Tibial nerve (tissue), 3 donors: Measurements from ENCODE around the gene MYO15B.

Experiments
- POLR2A ChIP-seq, 2 donors: fragments of 450-650 bp; IDR thresholded peaks; one replicate each; pipeline ENCODE4 v1.6.1; 2017; ENCODE audit warnings: antibody characterized with exemption in 2 of 2, mild to moderate bottlenecking in 2 of 2, moderate library complexity in 2 of 2
- TF ChIP-seq, protein P1 (sequence below), 5 experiments: fragments of 200-600 bp in 3 of 5; fragments of 450-650 bp in 2 of 5; sonication (generic) in 3 of 5; IDR thresholded peaks; one replicate each; pipeline ENCODE4 v1.5.1; 2016 to 2019; ENCODE audit warnings: antibody characterized with exemption in 5 of 5, mild to moderate bottlenecking in 3 of 5, moderate library complexity in 2 of 5

GRCh38 chr17:75557075-75557851 lies 30.3 kb upstream of the MYO15B start:
- TF ChIP-seq, protein P1, sequence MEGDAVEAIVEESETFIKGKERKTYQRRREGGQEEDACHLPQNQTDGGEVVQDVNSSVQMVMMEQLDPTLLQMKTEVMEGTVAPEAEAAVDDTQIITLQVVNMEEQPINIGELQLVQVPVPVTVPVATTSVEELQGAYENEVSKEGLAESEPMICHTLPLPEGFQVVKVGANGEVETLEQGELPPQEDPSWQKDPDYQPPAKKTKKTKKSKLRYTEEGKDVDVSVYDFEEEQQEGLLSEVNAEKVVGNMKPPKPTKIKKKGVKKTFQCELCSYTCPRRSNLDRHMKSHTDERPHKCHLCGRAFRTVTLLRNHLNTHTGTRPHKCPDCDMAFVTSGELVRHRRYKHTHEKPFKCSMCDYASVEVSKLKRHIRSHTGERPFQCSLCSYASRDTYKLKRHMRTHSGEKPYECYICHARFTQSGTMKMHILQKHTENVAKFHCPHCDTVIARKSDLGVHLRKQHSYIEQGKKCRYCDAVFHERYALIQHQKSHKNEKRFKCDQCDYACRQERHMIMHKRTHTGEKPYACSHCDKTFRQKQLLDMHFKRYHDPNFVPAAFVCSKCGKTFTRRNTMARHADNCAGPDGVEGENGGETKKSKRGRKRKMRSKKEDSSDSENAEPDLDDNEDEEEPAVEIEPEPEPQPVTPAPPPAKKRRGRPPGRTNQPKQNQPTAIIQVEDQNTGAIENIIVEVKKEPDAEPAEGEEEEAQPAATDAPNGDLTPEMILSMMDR (IDR thresholded peaks at IDR 0.05): no peak
- TF ChIP-seq POLR2A (IDR thresholded peaks at IDR 0.05): no peak
